SK-N-SH (cell line): ENCODE measurements around the gene UNC13B. TPM values are rescaled to one million over a fixed set of nuclear protein-coding genes. Genes with fewer than 3 reads are reported as not detected.

Experiments used
- CTCF ChIA-PET: fragments of 300-600, 350-600 bp; formaldehyde crosslinking; extraction: SDS; loops from one replicate; lab custom pipeline; 2021; lab: Yijun Ruan, JAX
- POLR2A ChIA-PET: fragments of 350-600 bp; sonication (Branson Sonifier 250); formaldehyde crosslinking; extraction: SDS; loops from one replicate; lab custom pipeline; 2020; ENCODE audit warnings: antibody characterized with exemption, inconsistent platforms; lab: Yijun Ruan, JAX
- DNase-seq: peaks from one replicate; pipeline ENCODE4 v3.0.0; 2012
- H2AFZ ChIP-seq: fragments of 200-600 bp; sonication (generic); 2 replicates; pipeline ENCODE4 v1.8.1; 2016; ENCODE audit warnings: antibody characterized with exemption, mild to moderate bottlenecking, low read depth
- H3F3A ChIP-seq: fragments of 200-600 bp; sonication (generic); replicated peaks from 2 replicates; pipeline ENCODE3; 2016; ENCODE audit warnings: antibody characterized with exemption, mild to moderate bottlenecking; ENCODE audit not compliant: insufficient read depth
- H3K27ac ChIP-seq, 2 experiments: fragments of 200-500 bp in 1 of 2; fragments of 200-600 bp in 1 of 2; sonication (Bioruptor generic) in 1 of 2; sonication (generic), shearing (Covaris generic) in 1 of 2; 2 replicates each; pipeline versions ENCODE4 v1.5.1 to v1.6.1; 2014 to 2016; ENCODE audit warnings: low read depth in 2 of 2, inconsistent platforms in 1 of 2, low read length in 1 of 2, mild to moderate bottlenecking in 1 of 2, mixed read lengths in 1 of 2
- H3K27me3 ChIP-seq: fragments of 200-600 bp; sonication (generic), shearing (Covaris generic); 2 replicates; pipeline ENCODE4 v1.6.1; 2016; ENCODE audit warnings: mixed run types; ENCODE audit not compliant: insufficient read depth
- H3K36me3 ChIP-seq, 2 experiments: fragments of 200-500 bp in 1 of 2; fragments of 200-600 bp in 1 of 2; sonication (Bioruptor generic) in 1 of 2; sonication (generic) in 1 of 2; replicated peaks in 1 of 2; 2 replicates each; pipeline versions ENCODE3 to v1.5.1; 2014 to 2016; ENCODE audit warnings: low read length in 1 of 2, mild to moderate bottlenecking in 1 of 2; ENCODE audit not compliant: insufficient read depth in 2 of 2, control insufficient read depth in 1 of 2
- H3K4me1 ChIP-seq, 2 experiments: fragments of 200-500 bp in 1 of 2; fragments of 200-600 bp in 1 of 2; sonication (Bioruptor generic) in 1 of 2; sonication (generic), shearing (Covaris generic) in 1 of 2; 2 replicates each; pipeline versions ENCODE4 v1.5.1 to v1.6.1; 2014 to 2016; ENCODE audit warnings: low read depth in 1 of 2, low read length in 1 of 2, mixed run types in 1 of 2; ENCODE audit not compliant: insufficient read depth in 2 of 2, control insufficient read depth in 1 of 2
- H3K4me2 ChIP-seq: fragments of 200-600 bp; sonication (generic), shearing (Covaris generic); 2 replicates; pipeline ENCODE4 v1.6.1; 2017; ENCODE audit warnings: mixed run types
- H3K4me3 ChIP-seq, 2 experiments: fragments of 200-500 bp in 1 of 2; fragments of 200-600 bp in 1 of 2; sonication (Bioruptor generic) in 1 of 2; sonication (generic), shearing (Covaris generic) in 1 of 2; 2 replicates each; pipeline versions ENCODE4 v1.5.1 to v1.8.1; 2014 to 2016; ENCODE audit warnings: low read depth in 2 of 2, inconsistent platforms in 1 of 2, low read length in 1 of 2, mild to moderate bottlenecking in 1 of 2, mixed read lengths in 1 of 2, moderate library complexity in 1 of 2
- H3K79me2 ChIP-seq: fragments of 200-600 bp; sonication (generic); 2 replicates; pipeline ENCODE4 v1.8.1; 2017; ENCODE audit warnings: mild to moderate bottlenecking; ENCODE audit not compliant: insufficient read depth
- H3K9ac ChIP-seq: fragments of 200-600 bp; sonication (generic); 2 replicates; pipeline ENCODE4 v1.6.1; 2017; ENCODE audit warnings: mixed run types
- H3K9me2 ChIP-seq: fragments of 200-600 bp; sonication (generic); 2 replicates; pipeline ENCODE4 v1.6.1; 2017; ENCODE audit warnings: mixed run types
- H3K9me3 ChIP-seq: fragments of 200-600 bp; sonication (generic); 2 replicates; pipeline ENCODE4 v1.6.1; 2017; ENCODE audit warnings: mixed run types, mild to moderate bottlenecking, moderate library complexity
- H4K20me1 ChIP-seq: fragments of 200-600 bp; sonication (generic); 2 replicates; pipeline ENCODE4 v1.6.1; 2017; ENCODE audit warnings: mild to moderate bottlenecking, mixed run types; ENCODE audit not compliant: insufficient read depth
- CHD2 ChIP-seq: fragments of 150-350 bp; IDR thresholded peaks from 2 replicates; pipeline ENCODE4 v1.6.1; 2018; ENCODE audit warnings: low read length; ENCODE audit not compliant: partially characterized antibody
- CTCF ChIP-seq: fragments of 200-600 bp; sonication (generic); IDR thresholded peaks from 2 replicates; pipeline ENCODE4 v1.6.1; 2017; ENCODE audit warnings: antibody characterized with exemption, mild to moderate bottlenecking, moderate library complexity
- FOSL2 ChIP-seq: IDR thresholded peaks from 2 replicates; pipeline ENCODE4 v1.4.0; 2012; ENCODE audit warnings: low read depth, mild to moderate bottlenecking, moderate library complexity, borderline replicate concordance
- FOXJ3 ChIP-seq: sonication (generic); formaldehyde crosslinking; IDR thresholded peaks from 2 replicates; pipeline ENCODE4 v1.5.1; 2020; ENCODE audit warnings: mild to moderate bottlenecking, missing genetic modification reagents
- FOXM1 ChIP-seq: IDR thresholded peaks from 2 replicates; pipeline ENCODE4 v1.4.0; 2012; ENCODE audit warnings: low read depth, mild to moderate bottlenecking
- IRF3 ChIP-seq: fragments of 150-350 bp; IDR thresholded peaks from 2 replicates; pipeline ENCODE4 v1.6.1; 2016; ENCODE audit warnings: mild to moderate bottlenecking, low read depth, low read length
- JUND ChIP-seq: IDR thresholded peaks from 2 replicates; pipeline ENCODE4 v1.4.0; 2012
- MEF2A ChIP-seq: IDR thresholded peaks from 2 replicates; pipeline ENCODE4 v1.4.0; 2012; ENCODE audit warnings: low read depth, borderline replicate concordance
- NFIC ChIP-seq: IDR thresholded peaks from 2 replicates; pipeline ENCODE4 v1.4.0; 2012; ENCODE audit warnings: borderline replicate concordance
- NRF1 ChIP-seq: IDR thresholded peaks from 2 replicates; pipeline ENCODE4 v1.6.1; 2012; ENCODE audit warnings: low read depth, mild to moderate bottlenecking, low read length
- POLR2AphosphoS5 ChIP-seq: IDR thresholded peaks from 2 replicates; pipeline ENCODE4 v1.6.1; 2012; ENCODE audit warnings: low read depth, low read length
- RAD21 ChIP-seq: IDR thresholded peaks from 2 replicates; pipeline ENCODE4 v1.6.1; 2012; ENCODE audit warnings: mild to moderate bottlenecking, low read length
- RCOR1 ChIP-seq: fragments of 150-350 bp; IDR thresholded peaks from 2 replicates; pipeline ENCODE4 v1.6.1; 2017; ENCODE audit warnings: antibody characterized with exemption, low read length
- RXRA ChIP-seq: IDR thresholded peaks from 2 replicates; pipeline ENCODE4 v1.4.0; 2012; ENCODE audit warnings: low read depth, mild to moderate bottlenecking, borderline replicate concordance
- SIN3A ChIP-seq: IDR thresholded peaks from 2 replicates; pipeline ENCODE4 v1.6.1; 2012; ENCODE audit warnings: low read depth, mild to moderate bottlenecking, low read length, moderate library complexity, borderline replicate concordance
- SMC3 ChIP-seq: IDR thresholded peaks from 2 replicates; pipeline ENCODE4 v1.6.1; 2012; ENCODE audit warnings: low read depth, low read length, improper control_type of control experiment
- TAF1 ChIP-seq: IDR thresholded peaks from 2 replicates; pipeline ENCODE4 v1.6.1; 2012; ENCODE audit warnings: low read depth, mild to moderate bottlenecking, low read length, moderate library complexity, borderline replicate concordance
- TCF12 ChIP-seq: IDR thresholded peaks from 2 replicates; pipeline ENCODE4 v1.4.0; 2012
- USF2 ChIP-seq: fragments of 150-350 bp; IDR thresholded peaks from 2 replicates; pipeline ENCODE4 v1.6.1; 2017; ENCODE audit warnings: antibody characterized with exemption, low read length, low read depth, borderline replicate concordance
- YY1 ChIP-seq: IDR thresholded peaks from 2 replicates; pipeline ENCODE4 v1.4.0; 2012; ENCODE audit warnings: low read depth, mild to moderate bottlenecking
- WGBS: methylation state at CpG from one replicate; pipeline ENCODE4 v1.1.6; 2017; ENCODE audit warnings: low lambda C conversion rate; 5-methylcytosine and 5-hydroxymethylcytosine counted together
- polyA plus RNA-seq, 3 experiments: library from polyadenylated mRNA; depleted of rRNA; stranded (reverse); fragments of >200 nt; gene quantifications; 2 replicates each; pipeline ENCODE4 v1.2.3, GENCODE V29; 2012
- TF ChIP-seq, protein P1 (sequence below): IDR thresholded peaks from 2 replicates; pipeline ENCODE4 v1.4.0; 2012; ENCODE audit warnings: low read depth, borderline replicate concordance
- TF ChIP-seq, protein P2 (sequence below): IDR thresholded peaks from 2 replicates; pipeline ENCODE4 v1.6.1; 2012; ENCODE audit warnings: mild to moderate bottlenecking, low read depth, low read length, moderate library complexity

UNC13B gene
- polyA plus RNA-seq, 1 of the 3 experiments (the other 2 are of a cell fraction) = 8.1 TPM

GRCh38 chr9:35341021-35341420, 179.2 kb downstream of the UNC13B start:
- 0 out of 2 replicates have a peak overlapping the region, but pooled peaks have one; percentile 45 for H3K4me2 ChIP-seq
- H3K9ac ChIP-seq = no peak overlapping the region
- H3K36me3 ChIP-seq = no peaks in the 10 kb centered on the region
- H3K4me3 ChIP-seq = no peak overlapping the region
- no peak overlapping the region for H3K27ac ChIP-seq
- H2AFZ ChIP-seq = no peak overlapping the region
- no peaks in the 10 kb centered on the region for H3K9me3 ChIP-seq
- TF ChIP-seq MEF2A (no peak), POLR2AphosphoS5 (no peak), TAF1 (no peak), USF2 (no peak), RXRA (no peak), FOXM1 (no peak), IRF3 (no peak), RAD21 (no peak), FOXJ3 (CRISPR knock-in tag) (no peak), JUND (no peak), CHD2 (no peak), NFIC (no peak), SMC3 (no peak)
- TF ChIP-seq, protein P1, sequence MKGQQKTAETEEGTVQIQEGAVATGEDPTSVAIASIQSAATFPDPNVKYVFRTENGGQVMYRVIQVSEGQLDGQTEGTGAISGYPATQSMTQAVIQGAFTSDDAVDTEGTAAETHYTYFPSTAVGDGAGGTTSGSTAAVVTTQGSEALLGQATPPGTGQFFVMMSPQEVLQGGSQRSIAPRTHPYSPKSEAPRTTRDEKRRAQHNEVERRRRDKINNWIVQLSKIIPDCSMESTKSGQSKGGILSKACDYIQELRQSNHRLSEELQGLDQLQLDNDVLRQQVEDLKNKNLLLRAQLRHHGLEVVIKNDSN = no peak
- H4K20me1 ChIP-seq = no peaks in the 10 kb centered on the region
- H3F3A ChIP-seq = no peaks in the 10 kb centered on the region
- 87% methylated on average over 2 of the region's 2 CpGs for WGBS
- H3K9me2 ChIP-seq = no peaks in the 10 kb centered on the region
- H3K4me1 ChIP-seq = peaks cover 3 to 20% of the 10 kb centered on the region in 2 experiments; a peak in 3 of 4 replicates
- POLR2A ChIA-PET = no interaction called here
- CTCF ChIA-PET = no interaction called here
- no peaks in the 10 kb centered on the region for H3K79me2 ChIP-seq
- H3K27me3 ChIP-seq = no peaks in the 10 kb centered on the region
- no peak for DNase-seq

- 61% methylated on average over 5 of the region's 5 CpGs for WGBS
- H3F3A ChIP-seq = no peaks in the 10 kb centered on the region
- H3K27me3 ChIP-seq = no peaks in the 10 kb centered on the region
- H3K79me2 ChIP-seq = no peaks in the 10 kb centered on the region
- H3K9me3 ChIP-seq = no peaks in the 10 kb centered on the region
- CTCF ChIA-PET = no interaction called here
- POLR2A ChIA-PET = no interaction called here
- no peak for DNase-seq
- no peak overlapping the region for H3K4me3 ChIP-seq
- H3K36me3 ChIP-seq = no peaks in the 10 kb centered on the region
- H3K9ac ChIP-seq = no peak overlapping the region
- no peak overlapping the region for H2AFZ ChIP-seq
- H3K4me2 ChIP-seq = peak overlapping the region; percentile 45; the same call in 1 of the 2 replicates
- H3K4me1 ChIP-seq = peaks cover 3 to 20% of the 10 kb centered on the region in 2 experiments; a peak in 3 of 4 replicates
- H3K27ac ChIP-seq = no peak overlapping the region
- H4K20me1 ChIP-seq = no peaks in the 10 kb centered on the region
- no peaks in the 10 kb centered on the region for H3K9me2 ChIP-seq
- TF ChIP-seq YY1 (no peak), CTCF (no peak), TCF12 (no peak), RCOR1 (no peak), FOSL2 (no peak), FOXM1 (no peak), NRF1 (no peak), RAD21 (no peak), FOXJ3 (CRISPR knock-in tag) (no peak), POLR2AphosphoS5 (no peak), SIN3A (no peak)
- TF ChIP-seq, protein P2, sequence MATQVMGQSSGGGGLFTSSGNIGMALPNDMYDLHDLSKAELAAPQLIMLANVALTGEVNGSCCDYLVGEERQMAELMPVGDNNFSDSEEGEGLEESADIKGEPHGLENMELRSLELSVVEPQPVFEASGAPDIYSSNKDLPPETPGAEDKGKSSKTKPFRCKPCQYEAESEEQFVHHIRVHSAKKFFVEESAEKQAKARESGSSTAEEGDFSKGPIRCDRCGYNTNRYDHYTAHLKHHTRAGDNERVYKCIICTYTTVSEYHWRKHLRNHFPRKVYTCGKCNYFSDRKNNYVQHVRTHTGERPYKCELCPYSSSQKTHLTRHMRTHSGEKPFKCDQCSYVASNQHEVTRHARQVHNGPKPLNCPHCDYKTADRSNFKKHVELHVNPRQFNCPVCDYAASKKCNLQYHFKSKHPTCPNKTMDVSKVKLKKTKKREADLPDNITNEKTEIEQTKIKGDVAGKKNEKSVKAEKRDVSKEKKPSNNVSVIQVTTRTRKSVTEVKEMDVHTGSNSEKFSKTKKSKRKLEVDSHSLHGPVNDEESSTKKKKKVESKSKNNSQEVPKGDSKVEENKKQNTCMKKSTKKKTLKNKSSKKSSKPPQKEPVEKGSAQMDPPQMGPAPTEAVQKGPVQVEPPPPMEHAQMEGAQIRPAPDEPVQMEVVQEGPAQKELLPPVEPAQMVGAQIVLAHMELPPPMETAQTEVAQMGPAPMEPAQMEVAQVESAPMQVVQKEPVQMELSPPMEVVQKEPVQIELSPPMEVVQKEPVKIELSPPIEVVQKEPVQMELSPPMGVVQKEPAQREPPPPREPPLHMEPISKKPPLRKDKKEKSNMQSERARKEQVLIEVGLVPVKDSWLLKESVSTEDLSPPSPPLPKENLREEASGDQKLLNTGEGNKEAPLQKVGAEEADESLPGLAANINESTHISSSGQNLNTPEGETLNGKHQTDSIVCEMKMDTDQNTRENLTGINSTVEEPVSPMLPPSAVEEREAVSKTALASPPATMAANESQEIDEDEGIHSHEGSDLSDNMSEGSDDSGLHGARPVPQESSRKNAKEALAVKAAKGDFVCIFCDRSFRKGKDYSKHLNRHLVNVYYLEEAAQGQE = no peak
These were observed 179.8 kb downstream of the UNC13B start for GRCh38 chr9:35341585-35341984.
